NCI-H748 (cell line): ENCODE measurements around the gene AIP.
A peak's percentile ranks its signal among the peaks of the same experiment; 100 is the strongest.
"Not testable (repeated sequence)": the region's sequence is repeated elsewhere in the genome, so short reads cannot be mapped to it uniquely, and the experiment has no call there.

Experiments used
- DNase-seq: peaks from one replicate; lab custom pipeline; 2025; ENCODE audit not compliant: unreplicated experiment; lab: John Stamatoyannopoulos, UW

Gene AIP

GRCh38 chr11:67468456-67468758, 14.4 kb upstream of the AIP start:
- no peak for DNase-seq

DNA sequence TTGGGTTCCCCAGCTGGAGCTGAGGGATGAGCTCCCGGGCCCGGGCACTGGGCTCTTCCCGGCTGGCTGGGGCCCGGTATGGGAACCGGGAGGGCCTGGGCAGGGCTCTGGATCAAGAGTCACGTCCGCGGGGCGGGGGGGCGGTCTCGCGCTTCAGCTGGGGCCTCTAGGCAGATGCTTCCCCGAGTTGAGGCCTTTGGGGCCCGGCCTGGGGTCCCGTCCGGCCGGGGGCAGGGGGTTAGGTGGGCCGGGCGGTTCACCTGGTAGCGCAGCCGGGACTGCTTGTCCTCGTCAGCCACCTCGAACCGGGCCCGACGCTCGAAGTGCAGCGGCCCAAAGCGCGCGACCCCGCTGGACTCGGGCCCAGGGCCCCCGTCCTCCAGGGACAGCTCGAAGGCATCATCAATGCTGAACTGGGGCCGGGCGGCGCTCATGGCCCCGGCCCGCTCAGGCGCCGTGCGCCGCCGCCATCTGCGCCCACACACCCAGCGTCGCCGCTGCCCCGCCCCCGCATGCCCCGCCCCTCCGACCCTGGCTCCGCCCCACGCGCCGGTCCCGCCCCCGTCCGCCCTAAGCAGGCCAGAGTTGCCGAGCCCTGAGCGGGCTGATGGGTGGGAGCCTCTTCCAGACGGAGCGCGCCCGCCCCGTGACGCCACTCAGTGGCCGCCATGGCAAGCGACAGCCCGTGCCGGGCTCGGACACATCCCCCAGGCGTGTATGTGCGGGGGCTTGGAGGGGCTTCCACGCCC, 13.9 kb upstream of the AIP start, which contains the start of gene TMEM134:
TSS of gene TMEM134 (minus strand) at position 493 of the 749 bp plus-strand sequence. CDS start at position 434, 59 bp downstream.
- peak; percentile 93 for DNase-seq

GRCh38 chr11:67469508-67469811, 13.4 kb upstream of the AIP start:
- DNase-seq, result no peak

DNA sequence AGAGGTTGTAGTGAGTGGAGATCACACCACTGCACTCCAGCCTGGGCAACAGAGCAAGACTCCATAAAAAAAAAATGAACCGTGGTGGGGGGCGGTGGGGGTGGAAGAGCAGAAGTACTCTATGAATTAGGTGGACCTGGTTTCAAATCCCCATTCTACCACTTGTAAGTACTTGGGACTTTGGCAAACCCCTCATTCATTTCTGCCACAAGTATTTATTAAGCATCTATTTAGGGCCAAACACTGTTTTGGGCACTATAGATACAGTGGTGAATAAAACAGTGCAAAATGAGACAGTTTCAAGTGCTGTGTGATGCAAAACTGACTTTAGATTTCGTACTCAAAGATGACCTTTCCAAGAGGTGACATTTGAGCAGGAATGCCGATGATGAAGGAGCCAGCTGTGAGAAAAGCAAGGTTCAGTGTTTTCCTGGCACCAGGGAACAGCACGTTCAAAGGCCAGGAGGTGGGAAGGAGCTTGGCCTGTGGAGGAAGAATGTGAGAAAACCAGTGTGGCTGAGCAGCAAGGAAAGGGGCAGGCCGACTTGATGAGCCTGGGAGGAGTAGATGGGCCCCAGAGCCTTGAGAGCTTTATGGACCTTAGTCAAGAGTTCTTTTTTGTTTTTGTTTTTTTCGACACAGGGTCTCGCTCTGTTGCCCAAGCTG, 12.4 kb upstream of the AIP start:
- DNase-seq, result no peak

DNA sequence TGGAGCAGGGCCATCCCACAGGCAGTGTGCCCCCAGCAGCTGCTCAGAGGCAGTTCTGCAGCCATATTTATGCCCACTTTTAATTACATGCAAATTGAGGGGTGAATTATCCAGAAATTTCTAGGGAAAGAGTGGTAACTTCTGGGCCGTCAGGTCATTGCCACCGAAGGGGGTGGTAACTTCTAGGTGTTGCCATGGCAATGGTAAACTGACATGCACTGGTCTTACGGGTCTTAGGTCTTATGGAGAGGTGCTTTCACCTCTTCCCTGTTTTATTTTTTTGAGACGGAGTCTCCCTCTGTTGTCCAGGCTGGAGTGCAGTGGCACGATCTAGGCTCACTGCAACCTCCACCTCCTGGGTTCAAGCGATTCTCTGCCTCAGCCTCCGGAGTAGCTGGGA, 9.9 kb upstream of the AIP start:
- no peak for DNase-seq

DNA sequence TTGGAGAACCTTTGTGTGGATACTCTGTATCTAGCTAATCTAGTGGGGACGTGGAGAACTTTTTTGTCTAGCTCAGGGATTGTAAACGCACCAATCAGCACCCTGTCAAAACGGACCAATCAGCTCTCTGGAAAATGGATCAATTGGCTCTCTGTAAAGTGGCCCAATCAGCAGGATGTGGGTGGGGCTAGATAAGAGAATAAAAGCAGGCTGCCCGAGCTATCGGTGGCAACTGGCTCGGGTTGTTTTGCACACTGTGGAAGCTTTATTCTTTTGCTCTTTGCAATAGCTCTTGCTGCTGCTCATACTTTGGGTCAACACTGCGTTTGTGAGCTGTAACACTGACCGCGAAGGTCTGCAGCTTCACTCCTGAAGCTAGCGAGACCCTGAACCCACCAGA, 6.1 kb upstream of the AIP start:
- DNase-seq, result peak; percentile 18

GRCh38 chr11:67477344-67478050, 5.3 kb upstream of the AIP start:
- DNase-seq, result not testable (repeated sequence)

DNA sequence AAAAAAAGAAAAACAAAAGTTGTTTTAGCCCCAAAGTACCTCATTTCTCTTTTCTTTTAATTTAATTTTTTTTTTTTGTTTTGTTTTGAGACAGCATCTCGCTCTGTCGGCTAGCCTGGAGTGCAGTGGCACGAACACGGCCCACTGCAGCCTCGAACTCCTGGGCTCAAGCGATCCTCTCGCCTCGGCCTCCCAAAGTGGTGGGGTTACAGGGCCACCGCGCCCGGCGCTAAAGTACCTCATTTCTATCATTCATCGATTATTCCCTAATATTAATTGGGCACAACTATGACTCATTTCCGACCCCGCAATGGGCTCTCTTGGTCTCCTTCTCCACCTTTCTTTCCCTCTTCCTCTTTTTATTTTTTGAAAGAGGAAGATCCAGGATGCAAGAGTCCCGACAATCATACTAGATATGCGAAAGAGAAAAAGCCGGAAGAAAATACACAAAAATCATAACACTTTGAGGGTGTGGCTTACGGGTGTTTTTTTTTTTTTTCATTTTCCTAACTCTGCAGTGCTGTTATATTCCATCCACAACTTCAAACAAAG, 475 bp upstream of the AIP start:
- DNase-seq, result no peak

DNA sequence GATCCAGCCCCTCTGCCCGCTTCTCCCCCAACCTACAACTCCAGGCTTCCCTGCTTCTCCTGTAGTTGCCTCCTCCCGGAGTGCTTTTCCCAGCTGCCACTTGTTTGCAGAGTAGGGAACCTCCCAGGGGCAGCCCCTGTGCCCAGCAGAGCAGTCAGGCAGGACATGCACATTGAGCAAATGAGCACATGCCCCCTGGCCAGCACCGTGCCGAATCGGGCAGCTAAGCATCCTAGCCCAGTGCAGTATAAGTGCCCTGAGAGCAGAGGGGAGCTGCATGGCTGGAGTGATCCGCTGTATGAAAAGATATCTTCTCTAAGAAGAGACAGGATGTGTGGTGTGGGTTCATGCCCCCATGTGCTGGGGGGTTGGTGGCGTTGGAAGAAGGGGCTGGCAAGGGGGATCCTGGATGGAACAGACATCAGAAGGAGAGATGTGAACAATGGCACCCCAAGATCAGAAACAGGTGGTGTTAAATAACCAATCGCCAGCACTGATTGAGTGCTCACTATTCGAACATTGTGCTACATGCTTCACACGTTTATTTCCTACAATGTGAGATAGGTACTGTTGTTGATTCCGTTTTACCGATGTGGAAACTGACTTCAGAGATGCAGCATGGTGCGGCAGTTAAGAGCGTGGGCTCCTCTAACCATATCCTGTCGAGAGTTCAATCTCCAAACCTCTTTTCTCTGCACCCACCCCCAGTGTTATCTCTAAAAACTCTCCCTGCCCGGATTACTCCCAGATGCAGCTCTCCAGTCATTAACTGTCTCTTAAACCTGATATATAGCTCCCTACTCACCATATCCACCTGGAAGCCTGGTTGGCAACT, 1.2 kb downstream of the AIP start:
- peak; percentile 30 for DNase-seq

DNA sequence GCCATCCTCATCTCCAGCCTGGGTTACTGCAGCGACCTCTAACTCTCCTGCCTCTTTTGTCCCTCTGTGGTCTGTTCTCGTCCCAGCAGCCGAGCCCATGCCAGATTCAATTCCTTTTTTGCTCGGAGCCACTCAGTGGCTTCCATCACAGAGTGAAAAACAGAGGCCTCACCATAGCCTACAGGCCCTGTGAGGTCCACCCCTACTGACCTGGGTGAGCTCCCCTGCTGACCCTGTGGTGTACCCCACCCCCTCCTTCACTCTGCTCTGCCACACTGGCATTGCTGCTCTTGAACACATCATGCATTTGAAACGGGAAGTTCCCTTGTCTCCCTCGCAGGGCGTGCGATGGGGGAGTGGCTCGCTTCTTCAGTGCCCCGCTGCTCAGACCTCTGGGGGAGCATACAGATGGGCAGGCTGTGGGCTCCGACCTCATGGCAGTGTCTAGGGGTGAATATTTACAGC, 2.1 kb downstream of the AIP start:
- DNase-seq, result no peak

GRCh38 chr11:67485873-67486361, 3.1 kb downstream of the AIP start:
- DNase-seq, result peak; percentile 16

DNA sequence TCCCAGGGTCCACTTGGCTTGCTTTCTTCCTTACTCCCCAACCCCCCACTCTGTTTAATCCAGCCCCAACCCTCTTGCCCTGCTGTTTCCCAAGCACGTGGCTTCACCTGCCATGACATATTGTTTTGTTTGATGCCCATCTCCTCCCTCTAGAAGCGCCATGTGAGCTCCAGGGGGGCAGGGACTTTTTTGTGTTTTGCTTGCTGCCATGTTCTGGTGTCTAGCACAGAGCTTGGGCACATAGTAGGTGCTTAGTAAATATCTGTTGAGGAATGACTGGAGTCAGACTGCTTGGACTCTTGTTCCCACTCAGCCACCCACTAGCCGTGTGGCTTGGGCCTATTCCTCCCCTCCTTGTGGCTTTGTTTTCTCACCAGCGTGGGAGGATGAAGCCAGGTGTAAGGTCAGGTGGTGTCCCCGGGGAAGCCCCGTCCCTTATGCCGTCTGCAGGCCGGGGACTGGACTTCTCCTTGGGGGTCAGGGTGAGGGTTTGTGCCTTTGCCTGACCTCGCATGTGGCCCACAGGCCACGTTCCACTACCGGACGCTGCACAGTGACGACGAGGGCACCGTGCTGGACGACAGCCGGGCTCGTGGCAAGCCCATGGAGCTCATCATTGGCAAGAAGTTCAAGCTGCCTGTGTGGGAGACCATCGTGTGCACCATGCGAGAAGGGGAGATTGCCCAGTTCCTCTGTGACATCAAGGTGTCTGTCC, 3.8 kb downstream of the AIP start:
- DNase-seq, result no peak

GRCh38 chr11:67489203-67489884, 6.5 kb downstream of the AIP start:
- no peak for DNase-seq

GRCh38 chr11:67489885-67490726, 7.3 kb downstream of the AIP start:
- no peak for DNase-seq

DNA sequence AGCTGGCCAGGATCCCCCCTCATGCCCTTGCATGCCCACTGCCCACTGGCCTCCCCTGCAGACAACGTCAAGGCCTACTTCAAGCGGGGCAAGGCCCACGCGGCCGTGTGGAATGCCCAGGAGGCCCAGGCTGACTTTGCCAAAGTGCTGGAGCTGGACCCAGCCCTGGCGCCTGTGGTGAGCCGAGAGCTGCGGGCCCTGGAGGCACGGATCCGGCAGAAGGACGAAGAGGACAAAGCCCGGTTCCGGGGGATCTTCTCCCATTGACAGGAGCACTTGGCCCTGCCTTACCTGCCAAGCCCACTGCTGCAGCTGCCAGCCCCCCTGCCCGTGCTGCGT, 7.9 kb downstream of the AIP start:
- DNase-seq, result no peak

- DNase-seq, result no peak
Observed at GRCh38 chr11:67491276-67492068, 8.6 kb downstream of the AIP start.

GRCh38 chr11:67492069-67492727, 9.4 kb downstream of the AIP start:
- DNase-seq, result no peak
